NT2/D1 (cell line): ENCODE results near the gene PFAS.

Experiments used
- SUZ12 ChIP-seq: IDR thresholded peaks from 2 replicates; pipeline ENCODE4 v1.6.1; 2011; ENCODE audit not compliant: insufficient read length, insufficient read depth; ENCODE audit errors: extremely low read depth
- ZNF274 ChIP-seq: IDR thresholded peaks from 2 replicates; pipeline ENCODE4 v1.6.1; 2011; ENCODE audit warnings: mild to moderate bottlenecking, low read depth, low read length

DNA sequence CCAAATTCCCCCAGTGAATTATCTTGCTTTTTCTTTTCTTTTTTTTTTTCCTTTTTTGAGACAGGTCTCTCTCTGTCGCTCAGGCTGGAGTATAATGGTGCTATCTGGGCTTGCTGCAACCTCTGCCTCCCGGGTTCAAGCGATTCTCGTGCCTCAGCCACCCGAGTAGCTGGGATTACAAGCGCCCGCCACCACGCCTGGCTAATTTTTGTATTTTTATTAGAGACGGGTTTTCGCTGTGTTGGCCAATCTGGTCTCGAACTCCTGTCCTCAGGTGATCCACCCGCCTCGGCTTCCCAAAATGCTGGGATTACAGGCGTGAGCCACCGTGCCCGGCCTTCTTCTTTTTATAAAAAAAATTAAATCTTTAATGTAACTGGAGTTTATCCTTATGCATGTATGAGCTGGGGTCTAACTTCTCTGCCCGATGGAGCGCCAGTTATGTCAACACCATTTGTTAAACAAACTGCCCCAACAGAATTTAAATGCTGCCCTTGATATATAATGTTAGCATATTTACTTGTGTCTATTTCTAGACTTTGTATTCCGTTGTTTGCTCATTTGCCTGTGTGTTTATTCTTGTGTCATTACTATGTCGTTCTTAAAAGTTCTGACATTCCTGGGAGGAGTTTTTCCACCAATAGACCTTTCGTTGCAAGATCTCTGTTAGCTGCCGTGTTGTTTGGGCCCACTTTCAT is 38.2 kb upstream of the PFAS start:
- TF ChIP-seq ZNF274 (no peak), SUZ12 (no peak)
